Stimulated activated CD8-positive, alpha-beta memory T cell treated with anti-CD3 and anti-CD28 coated beads, Interleukin-4, amount 100 ng/mL, for 4 hours (primary cell): ENCODE data around the gene TRABD2B.

ENCODE experiments used
- DNase-seq, 2 donors: peaks; one replicate each; pipeline ENCODE4 v3.0.0-alpha.2; 2020; ENCODE audit warnings: low read depth in 2 of 2, low spot score in 1 of 2

TRABD2B gene

GRCh38 chr1:47782414-47783166, 214.6 kb downstream of the TRABD2B start:
- DNase-seq: no peak

GRCh38 chr1:47781171-47781959, 215.8 kb downstream of the TRABD2B start:
- no peak for DNase-seq

- DNase-seq: no peak
Observed at GRCh38 chr1:47780469-47780995, 216.7 kb downstream of the TRABD2B start.

- DNase-seq: no peak
Observed at GRCh38 chr1:47779613-47780012, 217.6 kb downstream of the TRABD2B start.

- DNase-seq: no peak
Observed at GRCh38 chr1:47778280-47778679, 218.9 kb downstream of the TRABD2B start.

GRCh38 chr1:47777322-47777721, 219.9 kb downstream of the TRABD2B start:
- DNase-seq: no peak

DNA sequence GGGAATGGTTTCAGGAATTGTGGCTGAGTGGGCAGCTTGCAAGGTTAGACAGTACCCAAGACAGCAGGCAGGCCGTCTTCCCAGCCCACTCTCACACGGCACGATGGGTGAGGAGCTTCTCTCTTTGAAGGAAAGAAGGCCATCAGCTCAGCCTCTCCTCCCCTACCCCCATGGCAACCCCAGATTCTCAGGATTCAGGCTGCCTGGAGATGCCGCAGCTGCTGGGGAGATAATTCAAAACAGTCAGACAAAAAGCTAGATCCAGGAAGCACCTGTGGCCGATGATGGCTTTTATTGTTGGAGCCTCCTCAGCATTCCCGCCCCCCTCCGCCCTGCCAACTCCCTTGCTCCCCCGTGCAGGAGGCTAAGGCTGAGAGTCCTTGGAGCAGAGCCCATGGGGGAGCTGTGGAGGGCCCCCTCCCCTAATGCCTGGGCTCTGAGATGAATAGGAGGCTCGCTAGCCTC, 220.5 kb downstream of the TRABD2B start:
- no peak for DNase-seq

DNA sequence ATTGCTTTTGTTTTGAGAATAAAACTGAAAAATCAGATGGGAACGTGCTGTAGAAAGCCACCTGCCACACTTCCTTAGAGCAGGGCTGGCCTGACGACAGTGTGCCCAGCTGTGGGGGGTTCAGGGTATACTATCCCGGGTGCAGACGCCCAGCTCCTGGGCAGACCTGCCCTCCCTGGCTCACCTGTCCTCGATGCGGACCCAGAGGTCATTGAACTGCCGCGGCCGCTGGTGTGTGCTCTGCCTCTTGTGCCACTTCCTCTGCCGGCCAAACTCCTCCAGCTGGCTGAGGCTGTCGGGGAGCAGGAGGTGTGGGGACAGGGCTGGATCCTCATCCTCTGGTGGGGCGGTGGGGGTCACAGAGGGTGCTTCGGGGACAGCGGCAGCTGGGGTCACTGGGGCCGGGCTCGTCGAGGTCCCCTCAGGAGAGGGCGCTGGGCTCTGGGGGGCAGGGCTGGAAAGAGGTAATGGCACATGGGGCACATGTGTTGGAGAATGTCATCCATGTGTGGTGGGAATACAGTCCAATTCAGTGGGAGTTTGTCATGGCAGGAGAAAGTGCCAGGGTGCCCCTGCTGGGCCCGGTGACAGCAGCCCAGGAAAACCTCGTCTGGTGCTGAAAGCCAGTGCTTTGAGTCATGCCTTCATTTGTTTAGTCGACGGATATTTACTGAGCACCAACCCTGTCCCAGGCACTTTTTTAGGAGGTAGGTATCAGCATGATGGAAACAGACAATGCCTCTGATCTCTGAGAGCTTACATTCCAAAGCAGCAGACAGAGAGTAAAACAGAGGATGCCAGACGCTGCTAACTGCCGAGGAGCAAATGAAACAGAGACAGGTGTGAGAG, 222.0 kb downstream of the TRABD2B start:
- no peak for DNase-seq

DNA sequence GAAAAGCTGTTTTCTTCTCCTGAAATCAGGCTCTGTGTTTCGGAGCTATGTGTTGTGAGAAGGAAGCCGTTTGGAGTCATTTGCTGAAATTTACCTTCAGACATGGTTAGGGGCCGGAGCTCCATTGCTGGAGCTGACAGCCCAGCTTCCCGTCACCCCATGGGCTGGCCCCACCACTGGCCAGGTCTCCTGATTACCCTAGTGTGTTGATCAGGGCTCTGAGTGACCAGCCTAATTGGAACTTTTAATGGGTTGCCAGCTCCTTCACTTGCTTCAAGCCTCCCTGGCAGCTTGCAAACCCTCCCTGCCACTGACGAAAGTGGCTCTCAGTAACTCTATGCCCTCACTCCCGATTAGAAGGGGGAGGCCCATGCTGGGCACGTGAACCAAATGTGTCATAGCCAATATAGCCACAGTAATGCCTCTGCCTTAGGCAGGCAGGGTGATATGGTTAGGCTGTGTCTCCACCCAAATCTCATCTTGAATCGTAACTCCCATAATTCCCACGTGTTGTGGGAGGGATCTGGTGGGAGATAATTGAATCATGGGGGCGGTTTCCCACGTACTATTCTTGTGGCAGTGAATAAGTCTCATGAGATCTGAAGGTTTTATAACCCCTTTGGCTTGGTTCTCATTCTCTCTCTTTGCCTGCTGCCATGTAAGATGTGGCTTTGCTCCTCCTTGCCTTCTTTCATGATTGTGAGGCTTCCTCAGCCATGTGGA, 224.1 kb downstream of the TRABD2B start:
- no peak for DNase-seq

DNA sequence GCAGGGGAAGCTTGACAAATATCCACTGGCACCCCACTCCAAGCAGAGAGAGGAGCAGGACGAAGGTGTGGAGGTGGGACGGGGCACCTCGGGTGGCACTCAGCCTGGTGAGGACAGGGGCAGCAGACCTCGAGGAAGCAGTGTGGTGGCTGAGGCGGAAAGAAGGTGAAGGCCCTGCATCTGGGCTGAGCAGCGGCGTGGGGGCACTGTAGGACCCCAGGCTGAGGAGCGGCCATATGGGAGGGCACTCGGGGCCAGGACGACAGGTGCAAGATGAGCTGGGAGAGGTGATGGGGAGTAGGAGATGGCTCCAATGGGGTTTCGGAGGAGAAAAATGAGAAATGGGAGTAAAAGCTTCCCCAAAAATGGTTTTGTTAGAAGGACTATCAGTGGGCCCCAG, 224.9 kb downstream of the TRABD2B start:
- DNase-seq: no peak

DNA sequence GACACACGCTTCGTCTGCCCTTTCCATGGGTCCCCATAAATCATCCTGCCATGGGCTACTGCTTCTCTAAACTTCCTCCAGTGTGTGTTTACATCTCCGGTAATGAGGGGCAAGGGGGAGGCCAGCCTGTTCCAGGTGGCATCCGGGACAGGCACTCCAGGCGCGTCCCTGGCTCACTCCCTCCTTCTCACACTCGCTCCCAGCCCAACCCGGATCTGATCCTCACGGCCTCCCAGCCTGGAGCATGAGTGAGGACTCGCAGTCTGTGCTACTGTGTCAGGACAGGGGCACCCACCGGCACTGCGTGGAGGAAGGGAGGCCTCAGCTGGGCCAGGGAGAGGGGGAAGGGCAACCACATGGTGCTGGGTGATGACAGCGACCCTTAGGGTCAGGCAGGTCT, 225.4 kb downstream of the TRABD2B start:
- no peak for DNase-seq

- DNase-seq: no peak
Observed at GRCh38 chr1:47769983-47770382, 227.2 kb downstream of the TRABD2B start.

GRCh38 chr1:47769295-47769694, 227.9 kb downstream of the TRABD2B start:
- no peak for DNase-seq

GRCh38 chr1:47767741-47768100, 229.5 kb downstream of the TRABD2B start:
- no peak for DNase-seq

DNA sequence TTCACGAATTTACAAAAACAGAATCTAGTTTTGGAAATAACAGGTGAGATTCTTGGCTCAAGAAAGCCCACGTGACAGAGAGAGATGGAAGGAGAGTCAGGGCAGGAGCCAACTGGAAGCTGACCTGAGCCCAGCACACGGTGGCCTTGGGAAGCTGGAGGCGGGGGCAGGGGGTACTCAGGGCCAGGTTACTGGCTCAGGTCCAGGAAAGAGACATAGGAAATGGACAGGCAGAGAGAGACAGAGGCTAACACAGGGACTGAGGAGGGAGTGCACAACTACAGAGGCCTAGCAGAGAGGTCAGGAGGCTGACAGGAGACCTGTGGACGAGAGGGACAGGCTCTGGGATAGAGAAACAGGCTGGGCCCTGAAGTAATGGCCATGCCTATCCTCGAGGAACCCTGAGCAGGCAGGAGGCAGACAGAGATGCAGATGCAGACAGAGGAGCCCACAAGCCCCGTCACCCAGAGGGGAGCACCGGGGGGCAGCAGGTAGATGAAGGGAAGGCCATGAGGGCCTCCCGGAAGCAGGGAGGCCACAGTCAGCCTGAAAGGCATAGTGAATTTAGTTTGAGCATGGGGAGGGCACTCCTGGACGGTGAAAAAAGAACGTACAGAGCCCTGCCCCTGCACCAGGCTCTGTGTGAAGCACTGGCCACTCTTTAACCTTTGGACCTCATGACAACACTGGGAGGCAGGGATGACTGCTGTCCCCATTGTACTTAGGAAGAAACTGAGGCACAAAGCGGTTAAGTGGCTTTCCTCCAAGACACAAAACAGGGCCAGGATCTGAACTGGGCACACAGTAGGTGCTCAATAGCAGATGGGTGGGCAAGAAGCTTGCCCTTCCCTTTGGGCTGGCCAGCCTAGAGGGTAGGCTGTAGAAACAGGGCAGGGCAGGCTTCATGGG, 230.1 kb downstream of the TRABD2B start:
- DNase-seq: no peak

DNA sequence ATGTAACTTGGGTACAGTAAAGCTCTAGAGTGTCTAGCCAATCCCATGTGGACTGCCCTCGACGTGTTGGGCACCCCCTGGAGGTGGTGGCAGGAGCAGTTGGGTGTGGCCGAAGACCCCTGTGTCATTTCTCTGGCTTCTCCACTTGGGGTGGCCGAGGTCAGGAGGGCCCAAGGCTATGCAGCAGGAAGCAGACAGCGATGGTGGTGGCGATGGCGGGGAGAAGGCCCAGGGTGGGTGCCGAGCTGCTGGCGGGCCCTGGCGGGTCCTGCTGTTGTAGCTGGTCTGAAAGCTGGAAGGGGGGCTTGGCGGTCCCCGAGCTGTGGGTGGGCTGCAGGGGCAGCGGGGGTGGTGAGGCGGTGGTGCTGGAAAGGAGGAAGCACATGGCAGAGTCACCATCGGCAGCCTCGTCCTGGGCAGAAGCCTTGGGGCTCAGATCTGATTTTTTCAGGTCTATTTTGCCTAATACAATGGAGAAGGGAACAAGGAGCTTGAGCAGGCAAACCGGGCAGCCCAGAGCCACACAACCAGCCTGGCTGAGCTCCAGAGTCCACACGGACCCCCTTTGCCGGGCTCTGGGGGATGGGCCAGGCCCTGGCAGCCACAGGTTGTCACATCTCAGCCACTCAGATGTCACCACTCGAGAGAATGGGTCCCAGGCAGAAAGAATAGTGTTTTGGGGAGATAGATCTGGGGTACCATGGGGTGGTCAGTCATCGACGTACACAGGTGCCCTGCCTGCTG, 231.3 kb downstream of the TRABD2B start:
- no peak for DNase-seq

GRCh38 chr1:47765236-47765635, 231.9 kb downstream of the TRABD2B start:
- no peak for DNase-seq

- DNase-seq: no peak
Observed at GRCh38 chr1:47764461-47765046, 232.6 kb downstream of the TRABD2B start.
